ENCODE results near the gene CRAT.

GRCh38 chr9:129093602-129094386, 16.8 kb downstream of the CRAT start:
- TF ChIP-seq POLR2A (IDR thresholded peaks at IDR 0.05; ENCODE audit: low read depth, low read length) (no peak), CTCF (conservative IDR thresholded peaks at IDR 0.05; ENCODE audit: low read depth, low read length) (no peak), RAD21 (IDR thresholded peaks at IDR 0.05; ENCODE audit: low read length) (no peak), MAZ (IDR thresholded peaks at IDR 0.05; ENCODE audit: borderline replicate concordance, low read depth, low read length) (no peak), USF2 (IDR thresholded peaks at IDR 0.05; ENCODE audit: low read depth, low read length) (no peak), RFX5 (IDR thresholded peaks at IDR 0.05; ENCODE audit: low read depth, low read length) (no peak), SMC3 (IDR thresholded peaks at IDR 0.05; ENCODE audit: low read depth, low read length) (no peak), ELK1 (IDR thresholded peaks at IDR 0.05; ENCODE audit: borderline replicate concordance, low read depth, low read length) (no peak), FOS (IDR thresholded peaks at IDR 0.05; ENCODE audit: low read depth, low read length) (no peak), BHLHE40 (IDR thresholded peaks at IDR 0.05; ENCODE audit: low read depth, low read length) (no peak), CEBPB (IDR thresholded peaks at IDR 0.05; ENCODE audit: low read depth, low read length) (no peak), MXI1 (IDR thresholded peaks at IDR 0.05; ENCODE audit: borderline replicate concordance, low read depth, low read length) (no peak), RCOR1 (IDR thresholded peaks at IDR 0.05; ENCODE audit: insufficient replicate concordance, low read length) (no peak), NFE2L2 (IDR thresholded peaks at IDR 0.05; ENCODE audit: low read depth, low read length) (no peak)

Measured in IMR-90 (cell line).